Suprapubic skin (tissue), 4 donors: ENCODE measurements around the gene HNMT.

Experiments used
- CTCF ChIP-seq, 2 donors: fragments of 200-600 bp in 1 of 2; fragments of 450-650 bp in 1 of 2; sonication (generic) in 1 of 2; IDR thresholded peaks; one replicate each; pipeline ENCODE4 v1.5.1; 2016 to 2019; ENCODE audit warnings: antibody characterized with exemption in 2 of 2, mild to moderate bottlenecking in 1 of 2, moderate library complexity in 1 of 2
- POLR2A ChIP-seq, 2 donors: fragments of 450-650 bp; IDR thresholded peaks; one replicate each; pipeline ENCODE4 v1.6.1; 2017; ENCODE audit warnings: antibody characterized with exemption in 2 of 2, mild to moderate bottlenecking in 2 of 2, moderate library complexity in 2 of 2
- POLR2AphosphoS5 ChIP-seq, 3 donors: sonication (generic); formaldehyde crosslinking; IDR thresholded peaks; one replicate each; pipeline ENCODE4 v1.6.1; 2017; ENCODE audit warnings: antibody characterized with exemption in 3 of 3

GRCh38 chr2:138032334-138032733, 68.1 kb downstream of the HNMT start:
- TF ChIP-seq CTCF (IDR thresholded peaks at IDR 0.05) (no peak), POLR2AphosphoS5 (IDR thresholded peaks at IDR 0.05) (no peak), POLR2A (IDR thresholded peaks at IDR 0.05) (no peak)
